HG03558 (cell line): ENCODE data around the gene CNOT9.
A peak's percentile ranks its signal among the peaks of the same experiment; 100 is the strongest.
"Not testable (repeated sequence)": the region's sequence is repeated elsewhere in the genome, so short reads cannot be mapped to it uniquely, and the experiment has no call there.

ENCODE experiments used
- ATAC-seq: cut with Tn5 transposase; IDR thresholded peaks from one replicate; pipeline ENCODE4 v1.9.1; 2021; ENCODE audit warnings: moderate number of reproducible peaks; ENCODE audit not compliant: unreplicated experiment; ENCODE audit errors: extremely low read depth

Gene CNOT9, protein sequence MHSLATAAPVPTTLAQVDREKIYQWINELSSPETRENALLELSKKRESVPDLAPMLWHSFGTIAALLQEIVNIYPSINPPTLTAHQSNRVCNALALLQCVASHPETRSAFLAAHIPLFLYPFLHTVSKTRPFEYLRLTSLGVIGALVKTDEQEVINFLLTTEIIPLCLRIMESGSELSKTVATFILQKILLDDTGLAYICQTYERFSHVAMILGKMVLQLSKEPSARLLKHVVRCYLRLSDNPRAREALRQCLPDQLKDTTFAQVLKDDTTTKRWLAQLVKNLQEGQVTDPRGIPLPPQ

DNA sequence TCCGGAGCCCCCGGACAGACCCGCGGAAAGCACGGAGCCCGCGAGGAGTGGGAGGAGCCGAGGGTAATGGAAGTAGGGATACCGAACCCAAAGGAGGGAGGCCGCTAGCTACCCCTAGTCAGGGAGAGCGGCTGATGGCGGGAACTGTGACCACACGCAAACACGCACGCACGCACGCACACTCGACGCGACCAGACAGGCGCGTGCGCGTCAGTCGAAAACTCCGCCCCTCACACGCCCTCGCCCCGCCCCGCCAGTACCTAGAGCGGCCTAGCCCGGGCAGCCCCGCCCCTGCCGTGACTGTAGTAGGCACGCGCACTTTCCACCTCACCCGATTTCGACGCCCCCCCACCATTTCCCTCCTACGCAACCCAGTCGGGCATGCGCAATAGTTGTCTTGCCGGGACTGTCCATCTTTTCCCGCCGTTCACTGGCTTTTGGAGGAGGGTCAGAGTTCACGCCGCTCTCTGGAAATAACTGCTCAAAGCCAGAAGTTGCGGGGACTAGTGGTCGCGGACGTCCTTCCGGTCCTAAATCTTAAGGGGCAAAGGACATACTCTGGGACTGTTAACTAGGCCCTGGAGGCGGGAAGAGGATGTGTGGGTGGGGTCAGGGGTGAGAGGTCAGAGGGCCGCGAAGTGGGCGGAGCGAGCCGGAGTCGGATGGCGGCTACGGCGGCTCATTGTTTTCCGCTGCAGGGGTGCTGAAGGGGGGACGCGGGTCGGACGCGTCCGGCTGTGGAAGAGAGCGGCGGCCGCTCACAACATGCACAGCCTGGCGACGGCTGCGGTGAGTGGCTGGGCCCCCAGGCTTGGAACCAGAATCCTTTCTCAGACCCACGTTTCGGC lies at the start of gene CNOT9, which contains the start of gene USP37:
Gene CNOT9 (plus strand): TSS at position 650 of the 848 bp plus-strand sequence. CDS start 116 bp downstream, at position 766.
Gene USP37 (minus strand): TSS at position 162 of the 848 bp plus-strand sequence. CDS start 9,698 bp downstream, outside the sequence.
- peak; percentile 38 for ATAC-seq

DNA sequence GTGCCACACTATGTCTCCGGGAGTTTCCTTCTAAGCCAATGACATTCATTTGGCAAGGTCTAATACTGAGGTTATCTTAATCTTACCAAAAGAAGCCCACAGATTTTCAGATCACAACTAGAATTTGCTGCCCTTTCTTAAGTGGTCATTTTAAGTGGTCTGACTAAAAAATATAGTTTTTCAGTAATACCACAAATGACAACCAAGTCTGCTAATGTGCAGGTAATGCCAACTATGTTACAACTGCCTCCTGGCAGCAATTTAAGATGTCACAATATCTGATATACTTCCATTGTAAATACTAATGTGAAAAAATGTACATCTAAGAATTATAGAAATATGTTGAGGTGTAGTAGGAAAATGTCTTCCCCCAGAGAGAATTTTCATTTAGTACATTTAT lies 49.8 kb upstream of the CNOT9 start:
- ATAC-seq: no peak

DNA sequence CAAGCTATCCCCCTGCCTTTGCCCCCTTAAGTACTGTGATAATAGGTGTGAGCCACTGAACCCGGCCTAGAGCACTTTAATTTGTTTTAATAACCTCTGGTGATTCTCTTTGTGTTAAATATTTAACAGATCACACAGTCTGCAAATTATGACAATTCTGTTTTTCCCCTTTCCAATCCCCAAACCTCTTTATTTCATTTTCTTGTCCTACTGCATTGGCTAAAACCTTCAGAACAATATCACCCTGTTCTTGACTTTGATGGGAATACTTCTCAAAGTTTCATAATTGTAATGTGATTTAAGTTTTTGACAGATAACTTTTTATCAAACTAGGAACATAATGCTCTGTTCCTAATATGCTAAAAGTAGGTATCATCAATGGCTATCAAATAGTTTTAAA lies 45.0 kb upstream of the CNOT9 start:
- ATAC-seq: no peak

DNA sequence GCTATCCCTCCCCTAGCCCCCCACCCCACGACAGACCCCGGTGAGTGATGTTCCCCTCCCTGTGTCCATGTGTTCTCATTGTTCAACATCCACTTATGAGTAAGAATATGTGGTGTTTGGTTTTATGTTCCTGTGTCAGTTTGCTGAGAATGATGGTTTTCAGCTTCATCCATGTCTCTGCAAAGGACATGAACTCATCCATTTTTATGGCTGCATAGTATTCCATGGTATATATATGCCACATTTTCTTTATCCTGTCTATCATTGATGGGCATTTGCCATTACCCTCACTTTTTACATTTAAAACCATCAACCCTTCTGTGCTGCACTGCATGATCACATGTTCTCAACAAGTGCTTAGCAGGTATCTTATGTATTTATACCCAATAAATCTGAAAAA lies 40.2 kb upstream of the CNOT9 start:
- not testable (repeated sequence) for ATAC-seq

DNA sequence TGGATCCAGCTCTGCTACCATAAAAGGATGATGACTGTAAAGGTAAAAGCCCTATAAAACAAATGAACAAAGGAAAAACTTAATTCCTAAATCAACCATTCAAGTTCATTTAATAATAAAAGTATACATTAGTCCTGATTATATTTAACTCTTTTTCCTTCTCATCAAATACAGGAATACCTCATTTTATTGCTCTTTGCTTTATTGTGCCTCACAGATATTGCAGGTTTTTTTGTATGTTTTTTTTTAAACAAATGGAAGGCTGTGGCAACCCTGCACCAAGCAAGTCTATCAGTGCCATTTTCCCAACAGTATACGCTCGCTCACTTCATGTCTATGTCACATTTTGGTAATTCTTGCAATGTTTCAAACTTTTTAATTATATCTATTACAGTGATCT lies 38.6 kb upstream of the CNOT9 start:
- no peak for ATAC-seq

DNA sequence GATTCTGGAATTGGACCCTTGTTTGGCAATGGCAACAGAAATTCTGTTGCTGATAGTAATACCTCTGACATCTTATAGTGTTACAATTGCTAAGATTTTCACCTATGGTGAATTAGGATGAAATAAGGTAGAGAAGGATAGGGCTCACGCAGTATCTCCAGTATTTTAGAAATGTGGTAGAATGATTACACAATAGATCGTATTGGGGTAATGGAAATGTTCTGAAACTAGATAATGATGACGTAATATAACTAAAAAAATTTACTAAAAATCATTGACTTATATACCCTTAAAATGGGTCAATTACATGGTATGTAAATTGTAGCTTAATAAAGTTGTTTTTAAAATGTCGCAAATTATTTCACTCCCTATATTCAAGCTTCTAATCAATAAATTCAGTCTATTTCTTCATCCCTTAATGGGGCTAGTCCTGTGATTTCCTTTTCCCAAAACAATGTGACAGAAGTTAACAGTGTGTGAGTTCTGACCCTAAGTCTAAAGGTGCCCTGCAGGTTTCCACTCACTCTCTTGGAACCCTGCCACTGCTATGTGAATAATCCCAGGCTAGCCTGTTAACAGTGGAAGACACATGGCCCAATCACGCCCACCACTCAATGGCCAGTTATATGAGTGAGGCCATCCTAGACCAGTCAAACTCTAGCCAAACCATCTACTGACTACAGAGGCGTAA lies 31.7 kb upstream of the CNOT9 start:
- ATAC-seq: no peak

DNA sequence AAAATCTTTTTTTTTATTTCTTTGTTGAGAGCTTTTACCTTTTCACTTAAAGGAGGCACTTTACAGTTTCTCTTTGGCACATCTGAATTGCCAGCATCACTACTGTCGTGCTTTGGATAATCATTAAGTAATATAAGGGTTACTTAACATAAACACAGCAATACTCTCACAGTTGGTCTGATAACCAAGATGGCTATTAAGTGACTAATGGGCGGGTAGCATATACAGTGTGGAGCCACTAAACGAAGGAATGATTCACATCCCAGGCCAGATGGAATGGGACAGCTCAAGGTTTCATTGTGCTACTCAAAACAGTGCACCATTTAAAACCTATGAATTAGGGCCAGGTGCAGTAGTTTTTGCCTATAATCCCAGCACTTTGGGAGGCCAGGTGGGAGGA lies 28.6 kb upstream of the CNOT9 start:
- no peak for ATAC-seq

DNA sequence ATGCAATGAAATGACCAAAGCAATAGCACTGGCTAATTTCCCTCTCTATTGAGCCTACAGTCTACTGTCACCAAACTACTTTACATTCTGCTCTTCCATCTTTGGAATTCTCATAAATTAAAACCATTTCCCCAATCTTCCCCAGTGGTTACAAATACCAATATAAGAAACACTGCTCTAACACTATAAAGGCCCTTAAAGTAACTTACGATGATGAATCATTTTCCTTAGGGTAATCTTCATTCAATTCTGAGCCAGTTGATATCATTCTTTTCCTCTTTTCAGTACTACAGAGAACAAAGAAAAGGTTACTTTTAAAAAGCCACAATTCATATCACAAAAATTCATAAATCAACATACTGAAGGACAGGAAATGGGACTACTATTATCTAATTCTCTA lies 22.6 kb upstream of the CNOT9 start:
- no peak for ATAC-seq

DNA sequence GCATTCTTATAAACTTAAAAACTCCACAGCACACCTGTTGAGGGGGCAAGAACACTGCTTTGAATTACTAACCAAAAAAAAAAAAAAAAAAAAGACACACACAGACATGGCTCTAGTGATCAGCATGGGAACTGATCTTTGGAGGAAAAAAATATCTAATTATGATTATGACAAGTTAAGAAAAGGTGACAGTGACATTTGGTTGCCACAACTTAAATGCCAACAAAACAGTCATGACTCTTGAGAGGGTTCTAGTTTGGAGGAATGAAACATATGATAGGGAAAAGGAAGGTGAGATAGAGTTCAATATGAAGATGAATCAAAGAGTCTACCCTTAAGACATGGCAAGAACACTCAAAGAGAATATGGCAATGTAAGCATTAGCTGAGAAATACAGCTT lies 21.1 kb upstream of the CNOT9 start:
- no peak for ATAC-seq

DNA sequence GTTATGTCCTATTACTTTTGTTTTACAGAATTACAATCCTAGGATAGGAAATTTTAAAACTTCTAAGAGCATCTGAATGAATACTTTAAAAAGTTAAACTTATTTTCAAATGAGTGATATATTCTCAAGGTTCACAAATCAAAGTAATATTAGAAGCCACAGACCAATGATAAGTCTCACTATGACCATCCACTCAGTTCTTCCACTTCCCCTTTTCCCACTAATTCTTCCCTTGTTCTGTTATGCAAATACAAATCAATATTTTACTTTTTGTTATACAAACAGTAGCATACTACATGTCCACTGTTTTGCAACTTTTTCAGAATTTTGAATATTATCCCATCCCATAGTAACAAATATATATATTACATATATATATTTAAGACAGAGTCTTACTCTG lies 20.7 kb upstream of the CNOT9 start:
- no peak for ATAC-seq

DNA sequence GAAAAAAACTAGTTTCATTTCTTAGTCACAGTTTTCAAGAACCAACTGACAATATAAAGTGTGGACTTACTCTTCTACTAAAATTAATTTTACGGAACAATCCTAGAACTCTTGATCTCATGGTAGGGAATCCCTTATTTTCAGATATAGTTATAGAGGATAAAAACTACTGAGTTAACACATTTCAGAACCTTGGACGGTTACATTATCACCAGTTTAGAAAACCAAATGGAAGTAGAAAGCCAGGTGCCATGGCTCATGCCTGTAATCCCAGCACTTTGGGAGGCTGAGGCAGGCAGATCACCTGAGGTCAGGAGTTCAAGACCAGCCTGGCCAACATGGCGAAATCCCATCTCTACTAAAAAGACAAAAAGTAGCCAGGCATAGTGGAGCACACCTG lies 14.4 kb upstream of the CNOT9 start:
- not testable (repeated sequence) for ATAC-seq

DNA sequence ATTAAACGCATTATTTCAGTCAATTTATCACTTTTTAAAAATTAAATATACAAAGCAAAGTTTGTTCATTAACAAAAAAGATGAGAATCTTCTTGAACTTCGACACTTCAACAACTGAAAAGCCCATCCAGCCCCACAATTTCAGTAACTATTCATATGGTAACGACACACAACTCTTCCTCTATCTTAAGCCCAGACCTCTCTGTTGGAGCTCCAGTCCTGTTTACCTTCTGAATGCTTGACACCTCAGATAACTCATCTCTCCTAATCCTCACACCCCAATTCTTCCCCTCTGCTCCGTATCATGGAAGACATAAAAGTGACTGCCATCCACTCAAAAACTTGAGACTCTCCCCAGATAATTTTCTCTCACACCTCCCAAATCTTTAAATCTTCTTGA lies 13.1 kb upstream of the CNOT9 start:
- no peak for ATAC-seq

DNA sequence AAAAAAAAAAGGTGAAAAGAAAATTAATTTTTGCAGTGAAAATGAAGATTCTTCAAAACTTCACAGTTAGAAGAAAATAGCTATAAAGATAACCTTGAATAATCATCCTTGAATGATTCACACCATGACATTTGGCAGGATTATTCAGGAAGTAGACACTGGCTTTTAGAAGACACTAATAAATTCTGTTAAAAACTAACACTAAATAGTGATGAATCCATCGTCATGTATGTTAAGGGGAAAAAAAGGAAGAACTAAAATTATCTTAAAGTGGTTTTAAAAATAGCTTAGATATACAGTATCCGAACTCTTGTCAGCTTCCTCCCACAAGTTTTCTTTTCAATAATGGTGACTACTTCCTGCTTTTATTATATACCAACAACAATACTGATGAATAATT lies 10.7 kb upstream of the CNOT9 start:
- ATAC-seq: no peak

DNA sequence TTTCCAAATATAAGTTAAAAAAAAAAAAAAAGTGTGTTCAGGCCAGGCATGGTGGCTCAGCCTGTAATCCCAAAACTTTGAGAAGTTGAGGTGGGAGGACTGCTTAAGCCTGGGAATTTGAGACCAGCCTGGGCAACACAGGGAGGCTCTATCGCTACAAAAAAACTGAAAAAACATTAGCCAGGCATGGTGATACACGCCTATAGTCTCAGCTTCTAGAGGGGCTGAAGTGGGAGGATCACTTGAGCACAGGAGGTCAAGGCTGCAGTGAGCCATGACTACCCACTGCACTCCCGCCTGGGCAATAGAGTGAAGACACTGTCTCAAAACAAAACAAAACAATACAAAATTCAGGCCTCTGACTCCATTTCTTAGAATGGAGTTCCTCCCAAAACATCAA lies 9.7 kb upstream of the CNOT9 start:
- no peak for ATAC-seq

DNA sequence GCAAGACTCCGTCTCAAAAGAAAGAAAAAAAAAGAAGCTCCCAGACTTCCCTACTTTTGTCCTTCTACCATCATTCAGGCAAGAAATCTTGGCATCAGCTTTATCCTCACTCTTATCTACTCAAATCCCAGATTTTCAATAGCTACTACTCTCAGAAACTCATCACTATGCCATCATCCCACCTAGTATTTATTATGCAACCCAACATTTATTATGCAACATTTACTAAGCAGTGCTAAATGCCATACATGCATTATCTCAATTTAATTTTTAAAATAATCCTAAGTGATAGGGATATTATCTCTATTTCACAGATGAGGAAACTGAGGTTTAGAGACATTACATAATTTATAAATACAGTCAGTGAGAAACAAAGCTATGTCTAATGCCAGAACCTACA lies 4.6 kb upstream of the CNOT9 start:
- ATAC-seq: no peak

DNA sequence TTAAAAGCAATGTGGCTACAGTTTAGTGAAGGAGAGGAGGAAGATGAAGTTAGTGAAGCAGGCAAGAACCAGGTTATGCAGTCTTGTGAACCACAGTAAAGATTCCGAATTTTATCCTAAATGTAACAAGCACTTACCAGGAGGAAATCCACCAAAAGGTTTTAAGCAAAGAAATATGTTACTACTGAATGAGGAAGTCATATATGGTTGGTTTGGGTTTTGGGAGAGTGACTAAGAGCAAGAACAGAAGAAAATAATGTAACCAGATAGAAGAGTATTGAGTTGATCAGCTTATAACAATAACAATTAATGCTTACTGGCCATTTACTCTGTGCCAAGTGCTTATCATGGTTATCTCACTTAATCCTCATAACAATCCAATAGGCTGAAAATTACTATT lies 2.3 kb upstream of the CNOT9 start:
- no peak for ATAC-seq

DNA sequence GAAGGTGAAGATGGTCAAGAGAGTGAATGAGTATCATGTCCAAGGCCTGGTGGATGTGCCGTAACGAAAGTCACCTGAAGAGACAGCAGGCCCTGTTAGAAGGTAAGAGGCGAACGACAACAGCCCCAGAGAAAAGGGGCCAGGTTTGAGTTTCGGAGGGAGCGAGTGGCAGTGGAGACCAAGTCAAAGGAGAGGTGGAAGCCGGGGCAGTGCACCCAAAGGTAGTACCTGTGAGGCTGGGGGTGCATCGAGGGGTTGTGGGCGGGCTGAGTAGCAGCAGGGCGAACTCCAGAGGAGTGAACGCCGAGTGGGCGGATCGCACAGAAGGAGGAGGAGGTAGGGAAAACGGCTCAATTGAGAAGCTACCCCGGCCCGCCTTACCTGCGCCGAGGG lies 846 bp upstream of the CNOT9 start:
- ATAC-seq: peak; percentile 13

DNA sequence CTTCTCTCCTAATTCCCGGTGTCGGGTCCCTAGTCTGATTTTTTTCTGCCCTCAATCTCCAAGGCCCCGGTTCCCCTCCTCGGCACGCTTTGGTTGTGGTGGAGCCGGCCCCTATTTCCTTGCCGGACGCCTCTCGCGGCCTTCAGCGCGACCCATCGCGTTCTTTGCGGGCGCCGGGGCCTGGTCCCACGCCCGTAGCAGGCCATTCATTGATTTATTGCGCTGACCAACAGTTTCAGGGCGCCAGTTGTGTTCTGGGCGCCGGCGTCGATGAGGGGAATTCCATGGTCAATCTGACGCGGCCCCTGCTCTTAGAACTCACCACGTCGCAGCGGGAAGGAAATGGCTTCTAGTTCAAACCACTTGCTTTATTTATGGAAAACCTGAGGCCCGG lies 396 bp downstream of the CNOT9 start:
- ATAC-seq: no peak

DNA sequence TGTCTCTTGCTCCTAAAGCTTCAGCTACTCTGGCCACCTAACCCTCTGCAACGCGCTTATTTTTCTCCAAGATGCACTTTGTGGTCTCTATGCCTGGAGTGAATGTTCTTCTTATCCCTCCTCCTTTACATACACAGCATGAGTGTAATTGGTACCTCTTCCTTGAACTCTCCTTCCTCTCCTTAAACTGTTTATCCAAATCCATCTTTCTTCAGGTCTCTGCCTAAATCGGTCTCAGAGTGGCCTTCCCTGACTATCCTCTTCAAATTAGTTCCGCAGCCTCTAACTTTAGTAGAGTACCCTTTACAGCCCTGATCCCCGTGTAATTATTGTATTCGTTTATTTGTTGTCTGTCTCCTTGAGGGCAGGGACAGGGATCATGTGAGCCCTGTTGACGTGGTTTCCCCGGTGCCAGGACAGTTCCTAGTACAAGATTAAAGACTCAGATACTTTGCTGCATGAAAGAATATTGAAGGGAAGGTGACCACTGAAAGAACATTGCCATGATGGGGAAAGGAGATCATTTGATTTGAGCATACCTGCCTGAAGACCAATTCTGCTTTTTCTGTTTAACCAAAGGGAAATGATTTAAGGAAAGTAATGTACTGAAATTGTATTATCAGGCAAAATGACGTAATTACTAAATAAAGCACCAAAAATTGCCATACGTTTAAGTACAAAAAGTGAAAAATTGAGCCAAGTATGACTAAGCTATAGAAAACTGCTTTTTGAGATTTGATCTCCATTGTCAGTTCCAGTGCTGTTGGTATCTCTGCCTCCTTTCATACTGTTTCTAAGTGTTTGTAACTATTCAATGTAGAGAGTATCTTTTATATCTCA lies 1.2 kb downstream of the CNOT9 start:
- no peak for ATAC-seq

DNA sequence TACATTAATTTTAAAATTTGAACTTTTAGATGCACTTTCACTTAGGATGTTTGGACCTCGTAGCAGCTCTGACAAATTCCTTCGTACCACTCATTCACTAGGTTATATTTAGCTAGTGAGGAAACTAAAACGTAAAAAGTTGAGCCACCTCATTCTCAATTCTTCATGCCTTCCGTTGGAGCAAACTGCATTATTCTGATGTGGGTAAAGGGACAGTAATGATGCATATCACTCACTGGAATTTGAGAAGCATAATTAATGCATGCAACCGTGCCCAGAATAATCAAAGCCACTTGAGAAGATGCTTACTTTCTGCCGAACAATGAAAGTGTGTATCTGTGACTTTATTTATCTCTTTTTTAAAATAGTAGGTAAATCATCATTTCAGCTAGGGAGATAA lies 2.2 kb downstream of the CNOT9 start:
- no peak for ATAC-seq
